K562 (cell line): ENCODE data around the gene ERBB3. TPM values are rescaled to one million over a fixed set of nuclear protein-coding genes. Genes with fewer than 3 reads are reported as not detected.

Experiments
- CHD2 ChIP-seq: IDR thresholded peaks from 2 replicates; pipeline ENCODE4 v1.6.1; 2011; ENCODE audit warnings: low read depth, low read length
- COPS2 ChIP-seq: fragments of 450-650 bp; conservative IDR thresholded peaks from 2 replicates; pipeline ENCODE4 v1.6.1; 2016; ENCODE audit warnings: mild to moderate bottlenecking, moderate library complexity
- CSDE1 ChIP-seq, 2 experiments: fragments of 450-650 bp; IDR thresholded peaks; 2 replicates each; pipeline ENCODE4 v1.6.1; 2016; ENCODE audit warnings: mild to moderate bottlenecking in 1 of 2
- HDGF ChIP-seq: fragments of 450-650 bp; IDR thresholded peaks from 2 replicates; pipeline ENCODE4 v1.6.1; 2016
- KHSRP ChIP-seq: fragments of 450-650 bp; IDR thresholded peaks from 2 replicates; pipeline ENCODE4 v1.6.1; 2017
- L3MBTL2 ChIP-seq: fragments of 450-650 bp; IDR thresholded peaks from 2 replicates; pipeline ENCODE4 v1.6.1; 2016; ENCODE audit warnings: mild to moderate bottlenecking, moderate library complexity
- MEF2D ChIP-seq: conservative IDR thresholded peaks from 2 replicates; pipeline ENCODE4 v1.6.1; 2016; ENCODE audit warnings: low read depth, missing genetic modification characterization, missing compliant biosample characterization
- NFXL1 ChIP-seq: fragments of 450-650 bp; formaldehyde crosslinking; IDR thresholded peaks from 2 replicates; pipeline ENCODE4 v1.4.0; 2021; ENCODE audit warnings: mild to moderate bottlenecking
- NFYB ChIP-seq: IDR thresholded peaks from 2 replicates; pipeline ENCODE4 v1.6.1; 2011; ENCODE audit warnings: mild to moderate bottlenecking, moderate library complexity; ENCODE audit not compliant: insufficient read length; ENCODE audit errors: extremely low read depth
- PBX2 ChIP-seq, 2 experiments: IDR thresholded peaks in 1 of 2; conservative IDR thresholded peaks in 1 of 2; 2 replicates each; pipeline ENCODE4 v1.6.1; 2016; ENCODE audit warnings: low read depth in 2 of 2, mild to moderate bottlenecking in 1 of 2, missing compliant biosample characterization in 1 of 2, missing genetic modification characterization in 1 of 2, moderate library complexity in 1 of 2
- POLR2AphosphoS2 ChIP-seq: IDR thresholded peaks from 2 replicates; pipeline ENCODE4 v1.6.1; 2012; ENCODE audit warnings: low read length, improper control_type of control experiment
- PTRF ChIP-seq: fragments of 450-650 bp; IDR thresholded peaks from 2 replicates; pipeline ENCODE4 v1.6.1; 2016; ENCODE audit warnings: mild to moderate bottlenecking, missing genetic modification characterization, missing compliant biosample characterization
- RBM15 ChIP-seq: fragments of 200-400 bp; formaldehyde crosslinking; IDR thresholded peaks from 2 replicates; pipeline ENCODE4 v1.6.1; 2018; ENCODE audit warnings: mild to moderate bottlenecking, low read length, moderate library complexity; ENCODE audit not compliant: insufficient read depth
- SMAD4 ChIP-seq: fragments of 250-450 bp; sonication (Bioruptor Pico); conservative IDR thresholded peaks from 2 replicates; pipeline ENCODE4 v1.8.0; 2021; ENCODE audit warnings: inconsistent platforms, mild to moderate bottlenecking, moderate library complexity
- TAF15 ChIP-seq: fragments of 200-400 bp; formaldehyde crosslinking; IDR thresholded peaks from 2 replicates; pipeline ENCODE4 v1.6.1; 2017; ENCODE audit warnings: mild to moderate bottlenecking, low read depth, low read length, moderate library complexity
- ZC3H4 ChIP-seq: sonication (generic); formaldehyde crosslinking; IDR thresholded peaks from 2 replicates; pipeline ENCODE4 v1.9.0; 2021; ENCODE audit warnings: missing genetic modification reagents, borderline replicate concordance
- ZFX ChIP-seq: sonication (generic); formaldehyde crosslinking; IDR thresholded peaks from 2 replicates; pipeline ENCODE4 v1.8.0; 2022; ENCODE audit warnings: mild to moderate bottlenecking, missing genetic modification reagents, moderate library complexity
- ZKSCAN1 ChIP-seq: fragments of 150-350 bp; IDR thresholded peaks from 2 replicates; pipeline ENCODE4 v1.6.1; 2016; ENCODE audit warnings: low read depth, low read length
- ZNF121 ChIP-seq: sonication (generic); formaldehyde crosslinking; conservative IDR thresholded peaks from 2 replicates; pipeline ENCODE4 v1.8.0; 2022; ENCODE audit warnings: missing genetic modification reagents
- ZNF592 ChIP-seq: fragments of 450-650 bp; IDR thresholded peaks from 2 replicates; pipeline ENCODE4 v1.6.1; 2017; ENCODE audit warnings: antibody characterized with exemption, mild to moderate bottlenecking
- polyA plus RNA-seq, 8 experiments: library from polyadenylated mRNA; depleted of rRNA in 4 of 8; stranded (reverse) in 5 of 8; unstranded in 3 of 8; fragments of >200 nt; fragmentation: Nextera tagmentation in 2 of 8; fragmentation: Illumina TruSeq in 1 of 8; extraction: Ambion mirVana in 2 of 8; extraction: Trizol in 1 of 8; gene quantifications; 2 replicates each; pipeline versions ENCODE4 v1.2.1 to v1.2.3, GENCODE V29; 2011 to 2014; ENCODE audit warnings: inconsistent platforms in 1 of 8, missing spikeins in 1 of 8
- total RNA-seq, 7 experiments: library from RNA; depleted of rRNA in 6 of 7; stranded (reverse); fragments of >200 nt in 6 of 7; fragmentation: Illumina TruSeq in 2 of 7; extraction: Trizol in 2 of 7; gene quantifications; 2 replicates each; pipeline versions ENCODE4 v1.2.1 to v1.2.3, GENCODE V29; 2011 to 2021; ENCODE audit warnings: low replicate concordance in 1 of 7
- TF ChIP-seq, protein P1 (sequence below): fragments of 250-450 bp; sonication (Bioruptor Pico); IDR thresholded peaks from 2 replicates; pipeline ENCODE4 v1.8.0; 2021; ENCODE audit warnings: moderate library complexity, mild to moderate bottlenecking, inconsistent platforms

ERBB3 gene
- total and polyA plus RNA-seq, 9 of the 15 experiments (the other 6 are each of a cell fraction or from before 2014, with no cell fraction given) = 1.5 to 5.4 (median 3.8) TPM

- TF ChIP-seq PBX2 (CRISPR knock-in tag; IDR thresholded peaks at IDR 0.05; ENCODE audit: low read depth) = no peak
- TF ChIP-seq PBX2 (tag; conservative IDR thresholded peaks at IDR 0.05; ENCODE audit: low read depth) = no peak
- TF ChIP-seq ZFX (CRISPR knock-in tag) = no peak
- no peak for TF ChIP-seq TAF15
- no peak for TF ChIP-seq ZC3H4 (CRISPR knock-in tag)
- TF ChIP-seq ZNF592 = peak; percentile 65
- TF ChIP-seq RBM15 = no peak
- TF ChIP-seq, protein P1, sequence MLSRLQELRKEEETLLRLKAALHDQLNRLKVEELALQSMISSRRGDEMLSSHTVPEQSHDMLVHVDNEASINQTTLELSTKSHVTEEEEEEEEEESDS = no peak
- no peak for TF ChIP-seq PTRF
- TF ChIP-seq NFYB = no peak
- no peak for TF ChIP-seq ZKSCAN1
- no peak for TF ChIP-seq POLR2AphosphoS2
- TF ChIP-seq NFXL1 (CRISPR knock-in tag) = no peak
- peak; percentile 74 for TF ChIP-seq L3MBTL2
- no peak for TF ChIP-seq COPS2
- no peak for TF ChIP-seq CSDE1 (IDR thresholded peaks at IDR 0.05)
- no peak for TF ChIP-seq CHD2
- no peak for TF ChIP-seq HDGF
- no peak for TF ChIP-seq KHSRP
- no peak for TF ChIP-seq MEF2D (tag)
- TF ChIP-seq ZNF121 = no peak
- no peak for TF ChIP-seq SMAD4 (CRISPR knock-in tag)
Measured at GRCh38 chr12:56104815-56105608, 25.0 kb downstream of the ERBB3 start (continued).
